Ovary (tissue), 9 donors: Measurements from ENCODE around the gene CFAP300. TPM values are rescaled to one million over a fixed set of nuclear protein-coding genes. Genes with fewer than 3 reads are reported as not detected.

Experiments
- DNase-seq, 5 donors: peaks; one replicate each; pipeline ENCODE4 v3.0.0-alpha.2; 2019 to 2020
- H3K27ac ChIP-seq, 2 donors: fragments of 200-600 bp; one replicate each; pipeline versions ENCODE4 v1.5.1 to v1.8.0; 2019 to 2022
- H3K27me3 ChIP-seq: fragments of 200-600 bp; one replicate; pipeline ENCODE4 v1.8.0; 2022
- H3K36me3 ChIP-seq: fragments of 200-600 bp; sonication (generic); one replicate; pipeline ENCODE4 v1.5.1; 2019
- H3K4me1 ChIP-seq: one replicate; pipeline ENCODE4 v1.8.1; 2013; ENCODE audit warnings: mild to moderate bottlenecking, moderate library complexity; ENCODE audit not compliant: insufficient read depth
- H3K4me3 ChIP-seq: fragments of 200-600 bp; sonication (generic); one replicate; pipeline ENCODE4 v1.5.1; 2017
- H3K9me3 ChIP-seq, 2 donors: fragments of 200-600 bp in 1 of 2; sonication (generic) in 1 of 2; one replicate each; pipeline versions ENCODE4 v1.5.1 to v1.8.1; 2013 to 2019; ENCODE audit warnings: mild to moderate bottlenecking in 1 of 2, moderate library complexity in 1 of 2
- CTCF ChIP-seq, 3 donors: fragments of 450-650 bp in 2 of 3; fragments of 200-600 bp in 1 of 3; IDR thresholded peaks; one replicate each; pipeline versions ENCODE4 v1.5.1 to v1.8.0; 2016 to 2022; ENCODE audit warnings: antibody characterized with exemption in 3 of 3, mild to moderate bottlenecking in 1 of 3
- EP300 ChIP-seq: sonication (generic); formaldehyde crosslinking; IDR thresholded peaks from one replicate; pipeline ENCODE4 v1.6.1; 2017; ENCODE audit warnings: antibody characterized with exemption
- POLR2A ChIP-seq: fragments of 450-650 bp; IDR thresholded peaks from one replicate; pipeline ENCODE4 v1.6.1; 2017; ENCODE audit warnings: antibody characterized with exemption, mild to moderate bottlenecking, moderate library complexity
- WGBS, 3 donors: extraction: QIAGEN DNeasy Blood & Tissue Kit in 1 of 3; methylation state at CpG; one replicate each; pipeline versions ENCODE4 v1.1.5 to v1.1.7; 2013 to 2017; 5-methylcytosine and 5-hydroxymethylcytosine counted together
- intact Hi-C, 4 donors: fragments of 100-400 bp; cut with DNase I; formaldehyde crosslinking; loops; one replicate each; pipeline versions ENCODE4 v1.11.0 to v1.15.1; 2022 to 2023
- polyA plus RNA-seq, 2 donors: library from polyadenylated mRNA; stranded (reverse); fragments of 200-250 nt in 1 of 2; fragments of 350-450 nt in 1 of 2; fragmentation: Illumina TruSeq in 1 of 2; extraction: RNeasy Lipid Tissue Mini Kit (QIAGEN cat#74804) in 1 of 2; gene quantifications; one replicate each; pipeline ENCODE4 v1.2.3, GENCODE V29; 2013 to 2014
- total RNA-seq, 7 donors: library from RNA; depleted of rRNA in 2 of 7; stranded (reverse); fragments of >200 nt in 2 of 7; fragmentation: NEBNext Ultra II Directional in 3 of 7; extraction: Animal tissue kit (Norgen Biotek cat#: 25700) in 3 of 7; gene quantifications; one replicate each; pipeline versions ENCODE4 v1.1.0 to v1.2.4, GENCODE V29; 2016 to 2023
- donor health status: DM: no; HTN: no; CAD: no; lungs with moderate emphysema.
- donor health status: DM: no; HTN: no; CAD: no.
- donor health status: Bipolar disorder and iron deficiency.
- donor health status: DM: yes; HTN: yes; CAD: no.
- donor health status: DM: no; HTN: no; CAD: no.
- donor health status: DM: yes; HTN: yes; CAD: no.

The CFAP300 gene
- total and polyA plus RNA-seq, 9 donors: 2.1 to 20.1 (median 5.7) TPM

- WGBS, 3 donors: 96 to 98% (median 98%) methylated on average over 7 of the region's 7 CpGs
Measured at GRCh38 chr11:102006835-102007566, 40.2 kb upstream of the CFAP300 start.

DNA sequence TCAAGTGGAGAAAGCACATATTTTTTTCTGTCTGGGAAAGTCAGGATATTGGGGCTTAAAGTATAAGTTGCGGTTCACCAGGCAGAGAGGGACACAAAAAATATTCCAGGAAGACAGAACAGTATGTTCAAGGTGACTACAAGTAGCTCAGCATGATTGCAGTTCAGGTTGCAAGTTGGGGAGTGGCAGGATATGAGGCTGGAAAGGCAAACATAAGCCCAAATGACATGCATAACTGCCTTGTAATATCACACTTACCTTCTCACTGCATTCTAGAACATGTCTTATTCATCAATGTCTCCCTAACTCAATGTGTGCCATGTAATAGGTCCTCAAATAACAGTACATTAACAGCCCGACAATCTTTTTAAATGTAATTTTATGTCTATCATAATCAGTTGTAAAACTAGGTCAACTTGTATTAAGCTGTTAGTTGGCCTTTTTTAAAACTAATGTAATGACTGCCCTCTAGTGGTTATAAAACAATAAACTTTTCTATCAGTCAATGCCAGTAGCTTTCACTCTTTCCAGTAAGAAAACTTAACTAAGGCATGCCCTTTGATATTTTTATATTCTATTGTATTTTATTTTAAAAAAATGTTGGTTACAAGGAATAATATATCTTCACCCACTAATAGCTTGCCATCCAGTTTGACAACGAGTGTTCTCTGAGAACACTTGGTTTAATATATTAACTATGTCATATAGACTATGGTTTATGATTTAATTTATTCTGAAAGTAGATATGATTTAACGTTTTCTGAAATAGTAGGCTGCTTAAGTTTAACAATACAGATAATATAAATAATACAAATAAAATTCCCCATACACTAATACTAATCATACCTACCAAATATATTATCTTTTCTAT, 39.4 kb upstream of the CFAP300 start:
- Histone ChIP-seq H3K9me3 (no peaks in the 10 kb centered on the region), H3K27me3 (no peaks in the 10 kb centered on the region), H3K4me3 (no peak overlapping the region), H3K4me1 (no peaks in the 10 kb centered on the region), H3K27ac (no peak overlapping the region), H3K36me3 (no peaks in the 10 kb centered on the region)
- intact Hi-C loops: loop anchor here in 1 of 4 donors (10.0 kb wide), 1 partner anchor 143 kb away; no protein-coding TSS in a partner anchor
- no peak for TF ChIP-seq POLR2A
- no peak for TF ChIP-seq EP300
- TF ChIP-seq CTCF (IDR thresholded peaks at IDR 0.05): peak; percentile 33 to 48 (median 38)
- WGBS, 3 donors: 28 to 33% (median 28%) methylated on average over 4 of the region's 4 CpGs
- DNase-seq: no peak

More at GRCh38 chr11:102006835-102007566, 40.2 kb upstream of the CFAP300 start:
- no peaks in the 10 kb centered on the region for H3K27me3 ChIP-seq
- no peak for TF ChIP-seq POLR2A
- TF ChIP-seq CTCF (IDR thresholded peaks at IDR 0.05): no peak
- no peak for TF ChIP-seq EP300
- DNase-seq: no peak
- no peak overlapping the region for H3K27ac ChIP-seq
- no peaks in the 10 kb centered on the region for H3K36me3 ChIP-seq
- H3K4me1 ChIP-seq: no peaks in the 10 kb centered on the region
- no peak overlapping the region for H3K4me3 ChIP-seq
- intact Hi-C loops: loop anchor here in 1 of 4 donors (10.0 kb wide), 1 partner anchor 142 kb away; no protein-coding TSS in a partner anchor
- no peaks in the 10 kb centered on the region for H3K9me3 ChIP-seq

DNA sequence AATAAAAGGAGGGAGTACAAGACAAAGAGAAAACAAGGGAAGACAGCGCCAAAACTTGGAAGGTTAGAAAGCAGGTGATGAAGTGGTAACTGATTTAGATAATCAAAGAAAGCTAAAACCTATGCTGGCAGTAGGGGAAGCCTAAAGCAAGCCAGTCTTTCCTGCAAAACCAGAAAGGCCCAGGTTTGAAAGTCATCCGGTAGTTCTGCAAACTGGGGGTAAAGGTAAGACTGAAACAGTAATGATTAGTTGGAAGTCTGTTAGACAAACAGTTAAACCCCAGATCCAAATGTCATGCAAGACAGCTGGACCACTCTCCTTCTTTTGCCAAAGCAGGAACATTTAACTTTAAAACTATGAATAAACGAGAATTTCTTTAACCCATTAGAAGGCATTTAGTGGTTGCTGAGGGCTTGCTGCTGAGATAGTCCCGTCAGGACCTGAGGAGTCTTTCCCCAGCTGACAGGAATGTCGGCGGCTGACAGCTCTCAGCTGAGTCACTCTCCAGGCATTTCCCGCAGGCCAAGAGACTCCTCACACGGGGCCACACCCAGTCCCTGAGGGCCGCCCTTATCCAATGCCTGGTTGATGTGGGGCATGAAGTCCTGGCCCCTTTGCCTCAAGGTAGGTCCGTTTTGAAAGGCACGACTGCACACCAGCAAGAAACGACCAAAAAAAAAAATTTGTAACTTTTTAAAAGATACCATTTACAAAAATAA, 36.3 kb upstream of the CFAP300 start:
- peak in 1 of 5 donors; percentile 23 for DNase-seq
- TF ChIP-seq CTCF (IDR thresholded peaks at IDR 0.05) (no peak), EP300 (no peak), POLR2A (no peak)
- H3K9me3 ChIP-seq: no peaks in the 10 kb centered on the region
- no peaks in the 10 kb centered on the region for H3K36me3 ChIP-seq
- 11 to 18% (median 12%) methylated on average over 12 of the region's 12 CpGs for WGBS, 3 donors
- no peak overlapping the region for H3K4me3 ChIP-seq
- H3K27ac ChIP-seq: no peak overlapping the region
- H3K27me3 ChIP-seq: no peaks in the 10 kb centered on the region
- H3K4me1 ChIP-seq: no peaks in the 10 kb centered on the region
- intact Hi-C loops: loop anchor here in 1 of 4 donors (5.0 kb wide), 1 partner anchor 149 kb away; no protein-coding TSS in a partner anchor

DNA sequence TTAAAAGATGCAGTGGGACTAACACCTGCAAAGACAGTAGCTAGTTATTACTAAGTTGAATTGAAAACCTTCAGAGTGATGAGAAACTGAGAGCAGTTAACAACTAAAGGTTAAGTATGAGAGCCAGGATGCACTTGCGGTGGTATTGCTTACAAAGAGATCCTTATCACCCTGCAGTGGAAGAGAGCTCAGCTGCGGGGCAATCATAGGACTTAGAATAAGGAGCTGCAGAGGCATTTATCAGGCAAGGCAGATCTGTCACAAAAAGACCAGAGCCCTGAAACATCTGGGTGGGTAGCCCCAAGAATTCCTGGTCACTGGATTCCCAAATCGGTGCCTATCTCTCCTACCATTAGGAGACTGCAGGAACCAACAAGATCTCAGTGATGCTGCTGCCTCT, 34.3 kb upstream of the CFAP300 start:
- Histone ChIP-seq H3K4me3 (no peak overlapping the region), H3K9me3 (no peaks in the 10 kb centered on the region), H3K27me3 (no peaks in the 10 kb centered on the region), H3K27ac (no peak overlapping the region), H3K36me3 (no peaks in the 10 kb centered on the region), H3K4me1 (no peaks in the 10 kb centered on the region)
- no peak for DNase-seq
- TF ChIP-seq EP300 (no peak), CTCF (IDR thresholded peaks at IDR 0.05) (no peak), POLR2A (no peak)
- intact Hi-C loops: loop anchor here in 1 of 4 donors (5.0 kb wide), 1 partner anchor 151 kb away; no protein-coding TSS in a partner anchor
- WGBS, 3 donors: 87 to 95% (median 88%) methylated on average over 3 of the region's 3 CpGs
